Karpas-422 (cell line): Measurements from ENCODE around the gene REG1B. TPM values are rescaled to one million over a fixed set of nuclear protein-coding genes. Genes with fewer than 3 reads are reported as not detected.

Source experiments
- DNase-seq: peaks from one replicate; pipeline ENCODE4 v3.0.0-alpha.2; 2015
- H2AFZ ChIP-seq: fragments of 200-600 bp; sonication (generic); 2 replicates; pipeline ENCODE4 v1.6.1; 2014; ENCODE audit warnings: antibody characterized with exemption, low read length, mixed read lengths
- H3K27ac ChIP-seq: fragments of 200-600 bp; sonication (generic); 2 replicates; pipeline ENCODE4 v1.5.1; 2014; ENCODE audit warnings: mild to moderate bottlenecking, low read length, moderate library complexity
- H3K27me3 ChIP-seq: fragments of 200-600 bp; sonication (generic); 2 replicates; pipeline ENCODE4 v1.6.1; 2014; ENCODE audit warnings: low read length, mixed read lengths
- H3K36me3 ChIP-seq: fragments of 200-600 bp; sonication (generic); 2 replicates; pipeline ENCODE4 v1.6.1; 2014; ENCODE audit warnings: low read length, mixed read lengths; ENCODE audit not compliant: insufficient read depth
- H3K4me1 ChIP-seq: fragments of 200-600 bp; sonication (generic); 2 replicates; pipeline ENCODE4 v1.6.1; 2014; ENCODE audit warnings: mild to moderate bottlenecking, low read length, mixed read lengths
- H3K4me2 ChIP-seq: fragments of 200-600 bp; sonication (generic); 2 replicates; pipeline ENCODE4 v1.6.1; 2014; ENCODE audit warnings: low read length, low read depth, mild to moderate bottlenecking; ENCODE audit not compliant: poor library complexity, severe bottlenecking
- H3K4me3 ChIP-seq: fragments of 200-600 bp; sonication (generic); 2 replicates; pipeline ENCODE4 v1.5.1; 2014; ENCODE audit warnings: mild to moderate bottlenecking, antibody characterized with exemption, low read length, mixed read lengths
- H3K79me2 ChIP-seq: fragments of 200-600 bp; sonication (generic); 2 replicates; pipeline ENCODE4 v1.6.1; 2014; ENCODE audit warnings: mild to moderate bottlenecking, low read length, mixed read lengths
- H3K9ac ChIP-seq: fragments of 200-600 bp; sonication (generic); 2 replicates; pipeline ENCODE4 v1.6.0; 2014; ENCODE audit warnings: low read length
- H3K9me2 ChIP-seq: fragments of 200-600 bp; sonication (generic), shearing (Covaris generic); replicated peaks from 2 replicates; pipeline ENCODE4 v1.6.0; 2014; ENCODE audit warnings: mild to moderate bottlenecking, low read length, moderate library complexity; ENCODE audit not compliant: insufficient read depth
- H3K9me3 ChIP-seq: fragments of 300-700, 200-600 bp; sonication (generic); 2 replicates; pipeline ENCODE4 v1.6.1; 2014; ENCODE audit warnings: low read length, mixed read lengths
- H4K20me1 ChIP-seq: fragments of 200-600 bp; sonication (generic); 2 replicates; pipeline ENCODE4 v1.6.1; 2014; ENCODE audit warnings: mild to moderate bottlenecking, antibody characterized with exemption, low read length, low read depth; ENCODE audit not compliant: insufficient read depth
- total RNA-seq: library from RNA; depleted of rRNA; stranded (reverse); fragments of >200 nt; shearing (Covaris generic); gene quantifications from 2 replicates; pipeline ENCODE4 v1.2.3, GENCODE V29; 2014; ENCODE audit warnings: low replicate concordance

The REG1B gene
- total RNA-seq, 1 experiment from 2014 or later = not detected

GRCh38 chr2:79099140-79099686 is 11.4 kb upstream of the REG1B start:
- H3K9me2 ChIP-seq = no peaks in the 10 kb centered on the region
- H4K20me1 ChIP-seq = no peaks in the 10 kb centered on the region
- H3K36me3 ChIP-seq = no peaks in the 10 kb centered on the region
- H3K4me2 ChIP-seq = peak overlapping the region; percentile 71
- peaks cover 4% of the 10 kb centered on the region; the same call in 1 of the 2 replicates for H3K9me3 ChIP-seq
- peak overlapping the region; percentile 43; the same call in 1 of the 2 replicates for H3K4me3 ChIP-seq
- peak overlapping the region; percentile 88 for H2AFZ ChIP-seq
- H3K27me3 ChIP-seq = no peaks in the 10 kb centered on the region
- H3K9ac ChIP-seq = peak overlapping the region; percentile 29; the same call in 1 of the 2 replicates
- DNase-seq = peak; percentile 82
- H3K79me2 ChIP-seq = no peaks in the 10 kb centered on the region
- H3K4me1 ChIP-seq = peaks cover 27% of the 10 kb centered on the region
- peak overlapping the region; percentile 83 for H3K27ac ChIP-seq

GRCh38 chr2:79097843-79098242 is 10.1 kb upstream of the REG1B start:
- Histone ChIP-seq H3K4me1 (peaks cover 27% of the 10 kb centered on the region), H3K79me2 (no peaks in the 10 kb centered on the region), H2AFZ (no peak overlapping the region), H3K9me2 (no peaks in the 10 kb centered on the region), H3K9me3 (peaks cover 4% of the 10 kb centered on the region; the same call in 1 of the 2 replicates), H3K27ac (no peak overlapping the region), H3K27me3 (no peaks in the 10 kb centered on the region), H3K9ac (no peak overlapping the region), H3K4me2 (no peak overlapping the region), H3K36me3 (no peaks in the 10 kb centered on the region), H4K20me1 (no peaks in the 10 kb centered on the region), H3K4me3 (no peak overlapping the region)
- peak; percentile 77 for DNase-seq

GRCh38 chr2:79090693-79091092 is 2.9 kb upstream of the REG1B start:
- Histone ChIP-seq H4K20me1 (no peaks in the 10 kb centered on the region), H3K79me2 (no peaks in the 10 kb centered on the region)

DNA sequence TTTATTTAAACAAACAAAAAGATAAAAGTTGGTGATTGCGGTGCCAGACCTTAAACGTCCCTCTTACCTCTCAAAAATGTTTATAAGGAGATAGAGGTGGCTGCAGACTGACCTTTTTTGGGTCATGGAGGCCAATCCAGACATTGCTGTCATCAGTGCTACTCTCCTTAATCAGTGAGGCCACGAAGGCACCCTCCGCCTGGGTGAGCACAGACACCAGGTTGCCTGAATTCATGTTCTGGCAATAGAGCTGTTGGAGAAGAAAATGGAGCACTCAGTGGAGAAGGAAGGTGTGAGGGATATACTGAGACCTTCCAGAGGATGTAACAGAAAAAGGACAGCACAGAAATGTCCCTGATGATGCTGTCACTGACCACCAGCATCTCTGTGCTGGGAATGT is 1.5 kb downstream of the REG1B start:
- H3K4me3 ChIP-seq = no peak overlapping the region
- no peaks in the 10 kb centered on the region for H3K79me2 ChIP-seq
- no peak for DNase-seq
- H3K27ac ChIP-seq = no peak overlapping the region
- H3K9me2 ChIP-seq = no peaks in the 10 kb centered on the region
- no peak overlapping the region for H3K4me2 ChIP-seq
- H3K9ac ChIP-seq = no peak overlapping the region
- H3K9me3 ChIP-seq = no peaks in the 10 kb centered on the region
- no peaks in the 10 kb centered on the region for H3K4me1 ChIP-seq
- H3K27me3 ChIP-seq = no peaks in the 10 kb centered on the region
- H4K20me1 ChIP-seq = no peaks in the 10 kb centered on the region
- no peak overlapping the region for H2AFZ ChIP-seq
- no peaks in the 10 kb centered on the region for H3K36me3 ChIP-seq

More at GRCh38 chr2:79090693-79091092, 2.9 kb upstream of the REG1B start:
- H2AFZ ChIP-seq = no peak overlapping the region
- H3K9ac ChIP-seq = no peak overlapping the region
- H3K4me2 ChIP-seq = no peak overlapping the region
- peaks cover 5% of the 10 kb centered on the region for H3K4me1 ChIP-seq
- no peaks in the 10 kb centered on the region for H3K36me3 ChIP-seq
- no peak overlapping the region for H3K27ac ChIP-seq
- no peak overlapping the region for H3K4me3 ChIP-seq
- no peaks in the 10 kb centered on the region for H3K9me2 ChIP-seq
- no peaks in the 10 kb centered on the region for H3K9me3 ChIP-seq
- no peak for DNase-seq
- no peaks in the 10 kb centered on the region for H3K27me3 ChIP-seq

DNA sequence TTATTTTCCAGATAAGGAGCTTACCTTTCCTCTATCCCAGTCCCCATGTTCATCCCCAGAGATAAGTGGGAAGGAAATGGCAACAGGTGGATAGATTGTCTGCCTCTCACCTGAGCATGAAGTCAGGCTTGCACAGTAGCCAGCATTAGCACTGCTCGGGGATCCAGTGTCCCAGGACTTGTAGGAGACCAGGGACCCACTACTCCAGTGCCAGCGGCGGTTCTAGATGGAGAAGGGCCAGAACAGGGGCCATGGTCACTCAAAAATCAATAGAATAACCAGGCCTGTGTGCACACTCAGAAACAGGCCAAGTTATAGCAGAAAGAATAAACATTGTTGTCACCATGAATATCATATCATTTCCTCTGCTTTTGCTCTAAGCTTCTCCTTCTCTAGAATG is 2.4 kb downstream of the REG1B start:
- Histone ChIP-seq H3K4me2 (no peak overlapping the region), H3K9me2 (no peaks in the 10 kb centered on the region), H3K9me3 (no peaks in the 10 kb centered on the region), H2AFZ (no peak overlapping the region), H3K9ac (no peak overlapping the region), H3K27me3 (no peaks in the 10 kb centered on the region), H3K4me1 (no peaks in the 10 kb centered on the region), H3K27ac (no peak overlapping the region), H3K36me3 (no peaks in the 10 kb centered on the region), H4K20me1 (no peaks in the 10 kb centered on the region), H3K79me2 (no peaks in the 10 kb centered on the region), H3K4me3 (no peak overlapping the region)
- no peak for DNase-seq

DNA sequence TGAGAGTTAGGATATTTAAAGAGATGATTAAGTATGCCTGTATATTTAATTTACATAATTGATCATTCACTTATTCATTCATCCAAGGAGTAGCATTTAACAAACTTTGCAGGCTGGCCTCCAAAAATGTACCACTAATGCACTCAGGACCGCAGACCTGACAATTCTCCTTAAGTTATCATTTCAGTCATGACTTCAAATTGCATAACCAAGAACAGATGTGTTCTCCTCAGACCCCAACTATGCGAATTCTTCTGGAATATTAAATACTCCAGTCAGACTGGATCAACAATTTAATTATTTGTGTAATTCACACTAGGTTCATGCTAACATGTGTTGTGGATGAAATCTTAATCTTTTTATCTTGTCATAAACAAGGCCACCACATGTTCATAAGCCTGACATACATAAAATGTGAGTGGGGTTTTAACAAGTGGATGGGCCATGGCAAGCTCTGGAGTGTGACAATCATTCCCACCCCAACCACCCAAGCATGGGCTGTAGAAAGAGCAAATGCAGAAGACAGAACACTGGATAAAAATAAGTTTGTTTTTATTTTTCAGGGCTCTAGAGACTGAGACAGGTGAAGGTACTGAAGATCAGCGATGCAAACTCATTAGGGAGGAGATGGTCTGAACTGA is 3.2 kb downstream of the REG1B start:
- no peak for DNase-seq
- H4K20me1 ChIP-seq = no peaks in the 10 kb centered on the region
- no peak overlapping the region for H3K27ac ChIP-seq
- no peak overlapping the region for H3K9ac ChIP-seq
- H3K4me3 ChIP-seq = no peak overlapping the region
- no peak overlapping the region for H3K4me2 ChIP-seq
- peaks cover 3% of the 10 kb centered on the region for H3K4me1 ChIP-seq
- no peak overlapping the region for H2AFZ ChIP-seq
- no peaks in the 10 kb centered on the region for H3K9me3 ChIP-seq
- H3K9me2 ChIP-seq = no peaks in the 10 kb centered on the region
- no peaks in the 10 kb centered on the region for H3K36me3 ChIP-seq
- H3K79me2 ChIP-seq = no peaks in the 10 kb centered on the region
- no peaks in the 10 kb centered on the region for H3K27me3 ChIP-seq

DNA sequence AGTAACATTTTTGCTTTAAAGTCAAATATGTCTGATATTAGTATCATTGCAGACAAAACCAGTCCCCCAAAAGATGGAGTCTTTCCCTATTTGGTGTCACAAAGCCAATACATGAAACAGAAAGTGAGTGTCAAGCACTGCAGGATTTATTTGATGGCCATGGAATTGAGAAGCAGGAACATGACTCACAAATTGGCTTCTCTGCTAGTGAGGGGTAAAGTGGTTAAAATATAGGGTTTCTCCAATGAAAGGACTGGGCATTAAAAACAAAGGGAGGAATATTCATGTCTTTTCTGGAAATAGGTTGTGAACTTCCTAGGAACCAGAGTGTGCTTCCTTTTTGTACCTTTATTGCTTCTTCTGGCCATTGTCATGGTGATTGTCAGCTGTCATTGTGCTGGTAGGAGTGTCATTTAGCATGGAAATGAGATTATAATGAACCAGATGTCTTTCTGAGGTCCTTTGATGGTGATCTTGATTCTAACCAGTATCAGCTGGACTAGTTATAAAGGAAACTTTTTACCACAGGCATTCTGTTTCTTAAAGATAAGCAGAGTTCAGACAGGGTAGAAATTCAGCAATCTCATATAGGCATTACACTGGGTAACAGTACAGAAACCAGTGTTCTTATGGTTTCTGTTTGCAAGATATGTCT is 4.1 kb downstream of the REG1B start:
- Histone ChIP-seq H3K9me3 (no peaks in the 10 kb centered on the region), H3K27ac (no peak overlapping the region), H3K36me3 (no peaks in the 10 kb centered on the region), H3K4me1 (peaks cover 4% of the 10 kb centered on the region), H4K20me1 (no peaks in the 10 kb centered on the region), H3K4me2 (no peak overlapping the region), H3K27me3 (no peaks in the 10 kb centered on the region), H3K9me2 (no peaks in the 10 kb centered on the region), H3K4me3 (no peak overlapping the region), H3K9ac (no peak overlapping the region), H3K79me2 (no peaks in the 10 kb centered on the region), H2AFZ (no peak overlapping the region)
- DNase-seq = no peak

GRCh38 chr2:79082987-79083386 is 4.8 kb downstream of the REG1B start:
- H4K20me1 ChIP-seq = no peaks in the 10 kb centered on the region
- no peak overlapping the region for H3K4me2 ChIP-seq
- no peaks in the 10 kb centered on the region for H3K36me3 ChIP-seq
- H3K4me1 ChIP-seq = peaks cover 4% of the 10 kb centered on the region
- H3K4me3 ChIP-seq = no peak overlapping the region
- no peaks in the 10 kb centered on the region for H3K9me2 ChIP-seq
- no peak overlapping the region for H3K27ac ChIP-seq
- no peaks in the 10 kb centered on the region for H3K27me3 ChIP-seq
- no peak overlapping the region for H2AFZ ChIP-seq
- H3K9ac ChIP-seq = no peak overlapping the region
- H3K9me3 ChIP-seq = no peaks in the 10 kb centered on the region
- DNase-seq = no peak
- no peaks in the 10 kb centered on the region for H3K79me2 ChIP-seq
